K562 (cell line): ENCODE data around the gene ZNF485. TPM values are rescaled to one million over a fixed set of nuclear protein-coding genes. Genes with fewer than 3 reads are reported as not detected.

Experiments
- AFF4 ChIP-seq: sonication (generic); formaldehyde crosslinking; IDR thresholded peaks from 2 replicates; pipeline ENCODE4 v1.8.0; 2023; ENCODE audit warnings: mild to moderate bottlenecking, missing genetic modification reagents
- BCL6 ChIP-seq: fragments of 250-450 bp; sonication (Bioruptor Pico); IDR thresholded peaks from 2 replicates; pipeline ENCODE4 v1.4.0; 2020
- BRCA1 ChIP-seq, 2 experiments: fragments of 450-650 bp in 1 of 2; sonication (generic) in 1 of 2; formaldehyde crosslinking in 1 of 2; IDR thresholded peaks; 2 replicates each; pipeline versions ENCODE4 v1.5.0 to v1.6.1; 2017 to 2020; ENCODE audit warnings: mild to moderate bottlenecking in 1 of 2, missing genetic modification reagents in 1 of 2
- FOXA3 ChIP-seq, 2 experiments: fragments of 450-650 bp in 1 of 2; sonication (generic) in 1 of 2; formaldehyde crosslinking; IDR thresholded peaks in 1 of 2; conservative IDR thresholded peaks in 1 of 2; 2 replicates each; pipeline versions ENCODE4 v1.4.0 to v1.8.0; 2020 to 2022; ENCODE audit warnings: mild to moderate bottlenecking in 2 of 2, missing genetic modification reagents in 1 of 2
- MTA3 ChIP-seq: fragments of 450-650 bp; formaldehyde crosslinking; IDR thresholded peaks from 2 replicates; pipeline ENCODE4 v1.6.1; 2017; ENCODE audit warnings: mild to moderate bottlenecking, borderline replicate concordance
- NCOA6 ChIP-seq: fragments of 450-650 bp; IDR thresholded peaks from 2 replicates; pipeline ENCODE4 v1.6.1; 2017; ENCODE audit warnings: mild to moderate bottlenecking
- NFE2 ChIP-seq: IDR thresholded peaks from 2 replicates; pipeline ENCODE4 v1.6.1; 2014; ENCODE audit warnings: antibody characterized with exemption, low read depth
- NKRF ChIP-seq: fragments of 450-650 bp; IDR thresholded peaks from 2 replicates; pipeline ENCODE4 v1.6.1; 2016; ENCODE audit warnings: borderline replicate concordance
- NR2C2 ChIP-seq, 2 experiments: fragments of 200-800 bp in 1 of 2; sonication (Bioruptor generic) in 1 of 2; sonication (generic) in 1 of 2; formaldehyde crosslinking in 1 of 2; IDR thresholded peaks; 2 replicates each; pipeline versions ENCODE4 v1.6.1 to v1.8.0; 2016 to 2022; ENCODE audit warnings: mild to moderate bottlenecking in 1 of 2, missing compliant biosample characterization in 1 of 2, missing genetic modification characterization in 1 of 2, missing genetic modification reagents in 1 of 2
- SMARCE1 ChIP-seq: fragments of 450-650 bp; IDR thresholded peaks from 2 replicates; pipeline ENCODE4 v1.7.1; 2016; ENCODE audit warnings: mild to moderate bottlenecking
- ZNF280A ChIP-seq: fragments of 450-650 bp; IDR thresholded peaks from 2 replicates; pipeline ENCODE4 v1.6.1; 2018; ENCODE audit warnings: mild to moderate bottlenecking, low read depth; ENCODE audit not compliant: partially characterized antibody
- polyA plus RNA-seq, 8 experiments: library from polyadenylated mRNA; depleted of rRNA in 4 of 8; stranded (reverse) in 5 of 8; unstranded in 3 of 8; fragments of >200 nt; fragmentation: Nextera tagmentation in 2 of 8; fragmentation: Illumina TruSeq in 1 of 8; extraction: Ambion mirVana in 2 of 8; extraction: Trizol in 1 of 8; gene quantifications; 2 replicates each; pipeline versions ENCODE4 v1.2.1 to v1.2.3, GENCODE V29; 2011 to 2014; ENCODE audit warnings: inconsistent platforms in 1 of 8, missing spikeins in 1 of 8
- total RNA-seq, 7 experiments: library from RNA; depleted of rRNA in 6 of 7; stranded (reverse); fragments of >200 nt in 6 of 7; fragmentation: Illumina TruSeq in 2 of 7; extraction: Trizol in 2 of 7; gene quantifications; 2 replicates each; pipeline versions ENCODE4 v1.2.1 to v1.2.3, GENCODE V29; 2011 to 2021; ENCODE audit warnings: low replicate concordance in 1 of 7
- TF ChIP-seq, protein P1 (sequence below): fragments of 450-650 bp; IDR thresholded peaks from 2 replicates; pipeline ENCODE4 v1.6.1; 2016; ENCODE audit warnings: mild to moderate bottlenecking
- TF ChIP-seq, protein P2 (sequence below), 3 experiments: fragments of 200-800 bp in 1 of 3; fragments of 250-450 bp in 1 of 3; fragments of 450-650 bp in 1 of 3; sonication (Bioruptor Pico) in 1 of 3; sonication (Bioruptor generic) in 1 of 3; formaldehyde crosslinking in 1 of 3; IDR thresholded peaks; 2 replicates each; pipeline versions ENCODE4 v1.6.1 to v1.8.0; 2016 to 2022; ENCODE audit warnings: mild to moderate bottlenecking in 2 of 3, missing genetic modification characterization in 2 of 3, missing compliant biosample characterization in 1 of 3, moderate library complexity in 1 of 3

Gene ZNF485
- total and polyA plus RNA-seq, 9 of the 15 experiments (the other 6 are each of a cell fraction or from before 2014, with no cell fraction given), result 8.0 to 18.7 (median 11.9) TPM

DNA sequence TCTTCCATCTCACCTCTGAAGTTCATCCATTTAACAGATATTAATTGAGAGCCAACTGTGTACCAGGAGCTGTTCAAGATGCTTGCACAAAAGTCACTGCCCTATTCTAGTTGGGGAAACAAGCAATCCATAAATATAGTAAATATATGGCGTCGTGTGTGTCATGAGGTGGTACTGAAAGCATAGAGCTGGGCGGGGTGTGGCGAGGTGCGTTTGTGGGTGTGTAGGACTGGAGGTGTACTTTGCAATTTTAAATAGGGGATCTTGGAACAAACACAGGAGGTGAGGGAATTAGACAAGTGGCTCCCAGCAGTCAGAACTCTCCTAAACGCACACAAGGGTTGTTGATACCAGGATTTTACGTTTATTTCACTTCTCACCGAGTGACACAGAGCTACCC is 31.3 kb upstream of the ZNF485 start (continued):
- TF ChIP-seq NCOA6, result no peak
- TF ChIP-seq BRCA1 (IDR thresholded peaks at IDR 0.05), result no peak
- no peak for TF ChIP-seq BRCA1 (CRISPR knock-in tag; IDR thresholded peaks at IDR 0.05)
- TF ChIP-seq FOXA3 (CRISPR knock-in tag; conservative IDR thresholded peaks at IDR 0.05 in 1 of 2, IDR thresholded peaks at IDR 0.05 in 1 of 2), result no peak
- TF ChIP-seq, protein P1, sequence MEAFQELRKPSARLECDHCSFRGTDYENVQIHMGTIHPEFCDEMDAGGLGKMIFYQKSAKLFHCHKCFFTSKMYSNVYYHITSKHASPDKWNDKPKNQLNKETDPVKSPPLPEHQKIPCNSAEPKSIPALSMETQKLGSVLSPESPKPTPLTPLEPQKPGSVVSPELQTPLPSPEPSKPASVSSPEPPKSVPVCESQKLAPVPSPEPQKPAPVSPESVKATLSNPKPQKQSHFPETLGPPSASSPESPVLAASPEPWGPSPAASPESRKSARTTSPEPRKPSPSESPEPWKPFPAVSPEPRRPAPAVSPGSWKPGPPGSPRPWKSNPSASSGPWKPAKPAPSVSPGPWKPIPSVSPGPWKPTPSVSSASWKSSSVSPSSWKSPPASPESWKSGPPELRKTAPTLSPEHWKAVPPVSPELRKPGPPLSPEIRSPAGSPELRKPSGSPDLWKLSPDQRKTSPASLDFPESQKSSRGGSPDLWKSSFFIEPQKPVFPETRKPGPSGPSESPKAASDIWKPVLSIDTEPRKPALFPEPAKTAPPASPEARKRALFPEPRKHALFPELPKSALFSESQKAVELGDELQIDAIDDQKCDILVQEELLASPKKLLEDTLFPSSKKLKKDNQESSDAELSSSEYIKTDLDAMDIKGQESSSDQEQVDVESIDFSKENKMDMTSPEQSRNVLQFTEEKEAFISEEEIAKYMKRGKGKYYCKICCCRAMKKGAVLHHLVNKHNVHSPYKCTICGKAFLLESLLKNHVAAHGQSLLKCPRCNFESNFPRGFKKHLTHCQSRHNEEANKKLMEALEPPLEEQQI, result 0 out of 2 replicates have a peak, but pooled peaks have one; percentile 31
- TF ChIP-seq MTA3, result no peak
- no peak for TF ChIP-seq AFF4 (CRISPR knock-in tag)
- no peak for TF ChIP-seq ZNF280A
- TF ChIP-seq NKRF, result no peak
- no peak for TF ChIP-seq NFE2
- no peak for TF ChIP-seq BCL6 (CRISPR knock-in tag)
- TF ChIP-seq, protein P2, sequence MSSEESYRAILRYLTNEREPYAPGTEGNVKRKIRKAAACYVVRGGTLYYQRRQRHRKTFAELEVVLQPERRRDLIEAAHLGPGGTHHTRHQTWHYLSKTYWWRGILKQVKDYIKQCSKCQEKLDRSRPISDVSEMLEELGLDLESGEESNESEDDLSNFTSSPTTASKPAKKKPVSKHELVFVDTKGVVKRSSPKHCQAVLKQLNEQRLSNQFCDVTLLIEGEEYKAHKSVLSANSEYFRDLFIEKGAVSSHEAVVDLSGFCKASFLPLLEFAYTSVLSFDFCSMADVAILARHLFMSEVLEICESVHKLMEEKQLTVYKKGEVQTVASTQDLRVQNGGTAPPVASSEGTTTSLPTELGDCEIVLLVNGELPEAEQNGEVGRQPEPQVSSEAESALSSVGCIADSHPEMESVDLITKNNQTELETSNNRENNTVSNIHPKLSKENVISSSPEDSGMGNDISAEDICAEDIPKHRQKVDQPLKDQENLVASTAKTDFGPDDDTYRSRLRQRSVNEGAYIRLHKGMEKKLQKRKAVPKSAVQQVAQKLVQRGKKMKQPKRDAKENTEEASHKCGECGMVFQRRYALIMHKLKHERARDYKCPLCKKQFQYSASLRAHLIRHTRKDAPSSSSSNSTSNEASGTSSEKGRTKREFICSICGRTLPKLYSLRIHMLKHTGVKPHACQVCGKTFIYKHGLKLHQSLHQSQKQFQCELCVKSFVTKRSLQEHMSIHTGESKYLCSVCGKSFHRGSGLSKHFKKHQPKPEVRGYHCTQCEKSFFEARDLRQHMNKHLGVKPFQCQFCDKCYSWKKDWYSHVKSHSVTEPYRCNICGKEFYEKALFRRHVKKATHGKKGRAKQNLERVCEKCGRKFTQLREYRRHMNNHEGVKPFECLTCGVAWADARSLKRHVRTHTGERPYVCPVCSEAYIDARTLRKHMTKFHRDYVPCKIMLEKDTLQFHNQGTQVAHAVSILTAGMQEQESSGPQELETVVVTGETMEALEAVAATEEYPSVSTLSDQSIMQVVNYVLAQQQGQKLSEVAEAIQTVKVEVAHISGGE (CRISPR knock-in tag; IDR thresholded peaks at IDR 0.05), result no peak
- no peak for TF ChIP-seq SMARCE1
- TF ChIP-seq NR2C2 (CRISPR knock-in tag; IDR thresholded peaks at IDR 0.05), result no peak
- TF ChIP-seq NR2C2 (tag; IDR thresholded peaks at IDR 0.05), result no peak
